HepG2 (cell line): ENCODE data around the gene YEATS2. TPM values are rescaled to one million over a fixed set of nuclear protein-coding genes. Genes with fewer than 3 reads are reported as not detected.

Experiments used
- AGO1 ChIP-seq: fragments of 200-400 bp; formaldehyde crosslinking; IDR thresholded peaks from 2 replicates; pipeline ENCODE4 v1.6.1; 2017; ENCODE audit warnings: mild to moderate bottlenecking, low read depth, low read length, moderate library complexity; ENCODE audit not compliant: poor library complexity, severe bottlenecking
- ARID4A ChIP-seq: sonication (generic); formaldehyde crosslinking; IDR thresholded peaks from 2 replicates; pipeline ENCODE4 v1.5.0; 2020; ENCODE audit warnings: mild to moderate bottlenecking, missing genetic modification reagents, borderline replicate concordance
- BHLHE40 ChIP-seq: IDR thresholded peaks from 2 replicates; pipeline ENCODE4 v1.6.1; 2011; ENCODE audit warnings: low read length, improper control_type of control experiment
- DBP ChIP-seq: sonication (generic); formaldehyde crosslinking; IDR thresholded peaks from 2 replicates; pipeline ENCODE4 v1.4.0; 2020; ENCODE audit warnings: missing genetic modification reagents; ENCODE audit errors: not compliant biosample characterization
- KAT2B ChIP-seq: fragments of 150-350 bp; IDR thresholded peaks from 2 replicates; pipeline ENCODE4 v1.6.1; 2014; ENCODE audit warnings: low read depth, low read length, borderline replicate concordance
- KDM2A ChIP-seq: sonication (generic); formaldehyde crosslinking; IDR thresholded peaks from 2 replicates; pipeline ENCODE4 v1.4.0; 2020; ENCODE audit warnings: low read depth, missing genetic modification reagents, borderline replicate concordance
- PAX8 ChIP-seq: sonication (generic); formaldehyde crosslinking; IDR thresholded peaks from 2 replicates; pipeline ENCODE4 v1.8.0; 2022; ENCODE audit warnings: mild to moderate bottlenecking, missing genetic modification reagents, borderline replicate concordance
- PHF8 ChIP-seq: sonication (generic); formaldehyde crosslinking; IDR thresholded peaks from 2 replicates; pipeline ENCODE4 v1.5.0; 2020; ENCODE audit warnings: missing genetic modification reagents
- ZNF143 ChIP-seq: sonication (generic); formaldehyde crosslinking; IDR thresholded peaks from 2 replicates; pipeline ENCODE4 v1.4.0; 2020; ENCODE audit warnings: missing genetic modification reagents
- ZNF230 ChIP-seq: sonication (generic); formaldehyde crosslinking; IDR thresholded peaks from 2 replicates; pipeline ENCODE4 v1.4.0; 2020; ENCODE audit warnings: mild to moderate bottlenecking, missing genetic modification reagents
- ZNF570 ChIP-seq: sonication (generic); formaldehyde crosslinking; IDR thresholded peaks from 2 replicates; pipeline ENCODE4 v1.4.0; 2020; ENCODE audit warnings: mild to moderate bottlenecking, missing genetic modification reagents, borderline replicate concordance
- ZNF674 ChIP-seq: sonication (generic); formaldehyde crosslinking; IDR thresholded peaks from 2 replicates; pipeline ENCODE4 v1.5.0; 2020; ENCODE audit warnings: low read depth, mild to moderate bottlenecking, missing genetic modification reagents
- ZNF687 ChIP-seq: sonication (generic); formaldehyde crosslinking; IDR thresholded peaks from 2 replicates; pipeline ENCODE4 v1.5.1; 2020; ENCODE audit warnings: mild to moderate bottlenecking, missing genetic modification reagents, moderate library complexity
- polyA plus RNA-seq, 8 experiments: library from polyadenylated mRNA; depleted of rRNA in 3 of 8; stranded (reverse) in 7 of 8; unstranded in 1 of 8; fragments of >200 nt; fragmentation: Illumina TruSeq in 4 of 8; extraction: Trizol in 4 of 8; gene quantifications; 2 replicates each; pipeline versions ENCODE4 v1.2.1 to v1.2.3, GENCODE V29; 2011 to 2016; ENCODE audit warnings: low read depth in 4 of 8, missing spikeins in 1 of 8, mixed read lengths in 1 of 8; ENCODE audit not compliant: insufficient read depth in 1 of 8
- total RNA-seq, 5 experiments: library from RNA; depleted of rRNA; stranded (reverse); fragments of >200 nt; fragmentation: Illumina TruSeq; extraction: Trizol; gene quantifications; 2 replicates each; pipeline ENCODE4 v1.2.3, GENCODE V29; 2016; ENCODE audit warnings: low read depth in 1 of 5
- TF ChIP-seq, protein P1 (sequence below): sonication (generic); formaldehyde crosslinking; IDR thresholded peaks from 2 replicates; pipeline ENCODE4 v1.4.0; 2020; ENCODE audit warnings: missing genetic modification reagents, mild to moderate bottlenecking, borderline replicate concordance
- TF ChIP-seq, protein P2 (sequence below): sonication (generic); formaldehyde crosslinking; IDR thresholded peaks from 2 replicates; pipeline ENCODE4 v1.4.0; 2020; ENCODE audit warnings: missing genetic modification reagents

YEATS2 gene
- total and polyA plus RNA-seq, 2 of the 13 experiments (the other 11 are each of a cell fraction or from before 2014, with no cell fraction given): 18.6 to 33.7 TPM

- TF ChIP-seq ZNF674 (CRISPR knock-in tag) (peak; percentile 56; the same call in 1 of the 2 replicates), ZNF230 (no peak), ARID4A (CRISPR knock-in tag) (peak; percentile 90), AGO1 (no peak), PHF8 (CRISPR knock-in tag) (peak; percentile 87), ZNF143 (CRISPR knock-in tag) (no peak), ZNF687 (CRISPR knock-in tag) (peak; percentile 83), BHLHE40 (peak; percentile 85), PAX8 (CRISPR knock-in tag) (no peak), ZNF570 (CRISPR knock-in tag) (no peak), KAT2B (no peak), KDM2A (CRISPR knock-in tag) (no peak), DBP (CRISPR knock-in tag) (no peak)
- TF ChIP-seq, protein P1, sequence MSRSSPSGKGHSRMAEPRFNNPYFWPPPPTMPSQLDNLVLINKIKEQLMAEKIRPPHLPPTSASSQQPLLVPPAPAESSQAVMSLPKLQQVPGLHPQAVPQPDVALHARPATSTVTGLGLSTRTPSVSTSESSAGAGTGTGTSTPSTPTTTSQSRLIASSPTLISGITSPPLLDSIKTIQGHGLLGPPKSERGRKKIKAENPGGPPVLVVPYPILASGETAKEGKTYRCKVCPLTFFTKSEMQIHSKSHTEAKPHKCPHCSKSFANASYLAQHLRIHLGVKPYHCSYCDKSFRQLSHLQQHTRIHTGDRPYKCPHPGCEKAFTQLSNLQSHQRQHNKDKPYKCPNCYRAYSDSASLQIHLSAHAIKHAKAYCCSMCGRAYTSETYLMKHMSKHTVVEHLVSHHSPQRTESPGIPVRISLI (CRISPR knock-in tag): no peak
- TF ChIP-seq, protein P2, sequence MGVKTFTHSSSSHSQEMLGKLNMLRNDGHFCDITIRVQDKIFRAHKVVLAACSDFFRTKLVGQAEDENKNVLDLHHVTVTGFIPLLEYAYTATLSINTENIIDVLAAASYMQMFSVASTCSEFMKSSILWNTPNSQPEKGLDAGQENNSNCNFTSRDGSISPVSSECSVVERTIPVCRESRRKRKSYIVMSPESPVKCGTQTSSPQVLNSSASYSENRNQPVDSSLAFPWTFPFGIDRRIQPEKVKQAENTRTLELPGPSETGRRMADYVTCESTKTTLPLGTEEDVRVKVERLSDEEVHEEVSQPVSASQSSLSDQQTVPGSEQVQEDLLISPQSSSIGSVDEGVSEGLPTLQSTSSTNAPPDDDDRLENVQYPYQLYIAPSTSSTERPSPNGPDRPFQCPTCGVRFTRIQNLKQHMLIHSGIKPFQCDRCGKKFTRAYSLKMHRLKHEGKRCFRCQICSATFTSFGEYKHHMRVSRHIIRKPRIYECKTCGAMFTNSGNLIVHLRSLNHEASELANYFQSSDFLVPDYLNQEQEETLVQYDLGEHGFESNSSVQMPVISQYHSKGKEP (CRISPR knock-in tag): no peak
Measured at GRCh38 chr3:183697610-183698317, at the start of gene YEATS2 (continued).
